ENCODE data around the gene MYMX.
A peak's percentile ranks its signal among the peaks of the same experiment; 100 is the strongest.

Gene MYMX

GRCh38 chr6:44234101-44235025, 17.6 kb downstream of the MYMX start:
- DNase-seq: peak; percentile 83

DNA sequence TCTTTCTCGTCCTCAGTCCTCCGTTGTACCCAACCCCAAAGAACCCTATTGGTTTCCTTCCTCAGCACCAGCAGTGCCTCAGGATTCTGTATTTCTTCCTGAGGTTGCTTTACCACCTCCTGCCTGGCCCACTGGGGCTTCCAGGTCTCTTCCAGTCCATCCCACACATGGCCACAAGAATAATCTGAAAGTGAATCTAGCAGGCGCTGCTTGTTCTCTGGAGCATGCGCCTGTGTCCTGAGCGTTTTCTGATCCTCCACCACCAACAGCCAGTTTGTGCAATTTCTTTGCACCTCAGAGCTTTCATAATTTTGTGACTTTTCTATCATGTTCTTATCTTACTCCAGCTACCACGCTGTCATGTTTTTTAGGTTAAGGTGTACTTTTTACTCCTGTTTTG, 18.5 kb downstream of the MYMX start:
- no peak for DNase-seq

DNA sequence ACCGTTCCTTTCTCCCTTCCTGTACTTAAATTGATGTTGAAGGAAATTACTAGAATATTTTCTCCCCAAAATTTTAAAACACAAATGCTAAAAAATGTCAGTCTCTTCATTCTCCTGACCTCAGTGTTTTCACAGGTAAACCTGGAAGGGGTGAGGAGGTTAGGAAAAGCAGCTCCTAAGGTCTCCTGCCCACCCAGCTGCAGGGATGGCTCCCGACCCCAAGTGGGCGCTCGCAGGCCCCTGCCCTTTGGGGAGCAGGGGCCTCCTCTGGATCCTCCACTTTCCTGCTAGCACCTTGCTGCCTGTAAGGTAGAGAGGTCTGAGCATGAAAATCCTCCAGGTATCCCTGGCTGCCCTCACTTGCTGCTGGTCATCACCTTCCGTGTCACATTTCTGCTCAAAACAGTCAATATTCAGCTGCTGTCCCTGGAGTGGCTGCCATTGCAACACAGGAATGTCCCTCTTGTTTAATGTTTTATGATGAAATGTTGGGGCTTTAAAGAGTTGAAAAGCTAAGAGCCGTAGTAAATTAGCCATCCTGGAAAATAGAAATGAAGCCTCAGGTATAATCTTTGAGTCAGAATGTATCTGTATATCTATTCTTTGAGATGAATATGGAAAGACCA, 19.3 kb downstream of the MYMX start:
- no peak for DNase-seq

GRCh38 chr6:44237021-44237812, 20.5 kb downstream of the MYMX start:
- DNase-seq: peak; percentile 98

DNA sequence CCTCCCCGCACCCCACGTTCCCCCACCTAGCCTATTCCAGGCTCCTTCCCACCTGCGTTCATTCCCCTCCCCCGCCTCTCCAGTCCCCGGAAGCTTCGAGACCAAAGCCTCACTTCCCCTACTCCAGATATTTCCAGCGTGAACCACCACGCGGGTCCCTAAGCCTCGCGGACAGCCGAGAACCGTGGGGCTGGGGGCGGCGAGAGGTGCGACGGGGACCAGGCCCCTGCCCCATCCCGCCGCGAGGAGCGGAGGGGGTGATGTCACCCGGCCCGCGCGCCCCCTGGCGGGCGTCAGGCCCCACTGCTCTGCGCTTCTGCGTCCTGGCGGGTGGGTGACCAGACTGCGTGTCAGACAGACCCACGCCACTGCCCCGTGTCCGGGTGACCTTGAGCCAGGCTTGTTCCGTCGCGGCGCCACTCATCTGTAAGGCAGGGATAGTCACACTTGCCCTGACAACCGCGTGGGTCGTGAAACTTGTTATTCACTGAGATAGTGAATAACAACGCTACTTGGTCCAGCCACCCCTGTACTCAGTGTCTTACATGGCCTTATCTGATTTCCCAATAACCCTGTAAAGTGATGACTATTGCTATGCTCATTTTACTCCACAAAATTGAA, 21.2 kb downstream of the MYMX start:
- peak; percentile 67 for DNase-seq

DNA sequence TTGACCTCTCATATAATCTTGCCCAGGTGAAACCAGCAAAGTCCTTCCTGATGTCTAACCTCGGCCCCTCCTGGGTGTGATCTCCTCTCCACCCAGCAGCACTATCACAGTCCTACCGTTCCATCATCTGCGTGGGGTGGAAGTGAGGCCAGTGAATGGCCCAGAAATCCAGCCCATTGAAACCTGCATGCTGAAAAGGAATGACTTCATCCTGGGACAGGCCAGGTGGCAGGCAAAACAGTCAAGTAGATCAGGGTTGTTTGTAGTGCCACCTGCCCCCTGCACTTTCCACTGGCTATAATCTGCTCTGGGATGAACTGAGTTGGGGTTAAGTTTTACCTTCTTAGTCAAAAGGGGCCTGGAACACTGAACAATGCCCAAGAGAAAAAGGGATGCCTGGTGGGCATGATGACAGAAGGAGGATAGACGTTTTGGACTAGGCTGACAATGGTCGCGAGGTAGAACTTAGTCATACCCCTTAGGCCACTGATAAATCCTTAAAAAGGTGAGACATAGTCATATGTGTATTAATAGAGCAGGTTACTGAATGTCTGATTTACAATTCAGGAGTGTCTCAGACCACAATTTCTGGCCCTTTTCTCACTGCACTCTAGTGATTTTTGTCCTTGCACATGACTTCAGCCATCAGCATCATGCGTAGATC, 22.1 kb downstream of the MYMX start:
- no peak for DNase-seq

GRCh38 chr6:44243345-44243744, 26.6 kb downstream of the MYMX start:
- no peak for DNase-seq

- no peak for DNase-seq
Observed at GRCh38 chr6:44245391-44245911, 28.7 kb downstream of the MYMX start.

GRCh38 chr6:44245912-44246662, 29.4 kb downstream of the MYMX start:
- DNase-seq: peak; percentile 80

- peak; percentile 97 for DNase-seq
Observed at GRCh38 chr6:44246663-44247337, 30.1 kb downstream of the MYMX start, which contains the start of gene HSP90AB1. Gene HSP90AB1 (plus strand): TSS chr6:44247101. CDS start chr6:44248630, 1,529 bp downstream.

- peak; percentile 67 for DNase-seq
Observed at GRCh38 chr6:44247338-44248302, 30.9 kb downstream of the MYMX start.

- DNase-seq: no peak
Observed at GRCh38 chr6:44248579-44248978, 31.9 kb downstream of the MYMX start.

GRCh38 chr6:44249082-44249748, 32.5 kb downstream of the MYMX start:
- no peak for DNase-seq

GRCh38 chr6:44250067-44250717, 33.5 kb downstream of the MYMX start:
- no peak for DNase-seq

- DNase-seq: no peak
Observed at GRCh38 chr6:44250718-44251123, 34.0 kb downstream of the MYMX start.

DNA sequence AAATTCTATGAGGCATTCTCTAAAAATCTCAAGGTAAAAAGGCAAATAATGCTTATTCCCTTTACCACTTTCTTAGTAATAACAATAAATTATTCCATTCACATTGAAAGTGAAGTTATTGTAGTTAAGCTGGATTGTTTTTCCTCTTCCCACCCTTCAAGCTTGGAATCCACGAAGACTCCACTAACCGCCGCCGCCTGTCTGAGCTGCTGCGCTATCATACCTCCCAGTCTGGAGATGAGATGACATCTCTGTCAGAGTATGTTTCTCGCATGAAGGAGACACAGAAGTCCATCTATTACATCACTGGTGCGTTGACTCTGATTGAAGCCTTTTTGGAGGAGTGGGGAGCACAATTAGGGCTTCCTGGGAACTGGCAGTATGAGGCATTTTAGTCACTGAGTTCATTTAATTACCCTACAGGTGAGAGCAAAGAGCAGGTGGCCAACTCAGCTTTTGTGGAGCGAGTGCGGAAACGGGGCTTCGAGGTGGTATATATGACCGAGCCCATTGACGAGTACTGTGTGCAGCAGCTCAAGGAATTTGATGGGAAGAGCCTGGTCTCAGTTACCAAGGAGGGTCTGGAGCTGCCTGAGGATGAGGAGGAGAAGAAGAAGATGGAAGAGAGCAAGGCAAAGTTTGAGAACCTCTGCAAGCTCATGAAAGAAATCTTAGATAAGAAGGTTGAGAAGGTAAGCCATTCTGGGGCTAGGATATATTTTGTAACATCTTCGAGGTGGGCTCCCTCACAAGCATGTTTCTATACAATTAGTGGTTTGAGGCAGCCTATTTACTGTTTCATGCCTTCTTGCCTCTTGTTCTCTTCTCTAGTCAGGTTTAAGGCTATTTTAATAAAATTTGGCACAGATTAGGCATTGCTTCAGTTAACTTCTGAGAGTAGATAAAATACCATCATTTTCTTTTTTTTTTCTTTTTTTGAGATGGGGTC, 35.1 kb downstream of the MYMX start:
- DNase-seq: no peak

Data from fibroblast of skin of back (primary cell).